Vagina (tissue), 2 donors: ENCODE measurements around the gene UTS2R. TPM values are rescaled to one million over a fixed set of nuclear protein-coding genes. Genes with fewer than 3 reads are reported as not detected.

Source experiments
- DNase-seq, 2 donors: peaks; one replicate each; pipeline ENCODE4 v3.0.0-alpha.2; 2017; ENCODE audit errors: extremely low spot score in 2 of 2
- H3K27ac ChIP-seq: fragments of 200-600 bp; sonication (generic); one replicate; pipeline ENCODE4 v1.5.1; 2019
- H3K27me3 ChIP-seq: fragments of 200-600 bp; sonication (generic); one replicate; pipeline ENCODE4 v1.5.1; 2019
- H3K36me3 ChIP-seq, 2 donors: fragments of 200-600 bp; sonication (generic); one replicate each; pipeline ENCODE4 v1.5.1; 2017 to 2019
- H3K4me1 ChIP-seq: fragments of 200-600 bp; sonication (generic); one replicate; pipeline ENCODE4 v1.5.1; 2019
- H3K4me3 ChIP-seq, 2 donors: fragments of 200-600 bp; sonication (generic); 1 replicate in 1 of 2; 2 replicates in 1 of 2; pipeline ENCODE4 v1.5.1; 2016 to 2019
- H3K9me3 ChIP-seq: fragments of 200-600 bp; sonication (generic); one replicate; pipeline ENCODE4 v1.5.1; 2019
- POLR2A ChIP-seq, 2 donors: fragments of 450-650 bp; IDR thresholded peaks; one replicate each; pipeline ENCODE4 v1.6.1; 2017; ENCODE audit warnings: antibody characterized with exemption in 2 of 2, mild to moderate bottlenecking in 2 of 2, moderate library complexity in 2 of 2
- POLR2AphosphoS5 ChIP-seq, 2 donors: sonication (generic); formaldehyde crosslinking; IDR thresholded peaks; one replicate each; pipeline ENCODE4 v1.9.0; 2017; ENCODE audit warnings: antibody characterized with exemption in 2 of 2, mild to moderate bottlenecking in 2 of 2, low read depth in 1 of 2; ENCODE audit not compliant: insufficient read depth in 1 of 2
- intact Hi-C: fragments of 100-400 bp; cut with DNase I; formaldehyde crosslinking; loops from one replicate; pipeline ENCODE4 v1.15.1; 2023
- total RNA-seq: library from RNA; depleted of rRNA; stranded (reverse); fragments of >200 nt; gene quantifications from one replicate; pipeline ENCODE4 v1.2.3, GENCODE V29; 2016
- TF ChIP-seq, protein P1 (sequence below), 3 experiments: fragments of 450-650 bp in 2 of 3; fragments of 200-600 bp in 1 of 3; sonication (generic) in 1 of 3; IDR thresholded peaks; one replicate each; pipeline ENCODE4 v1.5.1; 2017 to 2019; ENCODE audit warnings: antibody characterized with exemption in 3 of 3, mild to moderate bottlenecking in 2 of 3, moderate library complexity in 2 of 3

Gene UTS2R
- total RNA-seq, 1 donor from 2014 or later: not detected

DNA sequence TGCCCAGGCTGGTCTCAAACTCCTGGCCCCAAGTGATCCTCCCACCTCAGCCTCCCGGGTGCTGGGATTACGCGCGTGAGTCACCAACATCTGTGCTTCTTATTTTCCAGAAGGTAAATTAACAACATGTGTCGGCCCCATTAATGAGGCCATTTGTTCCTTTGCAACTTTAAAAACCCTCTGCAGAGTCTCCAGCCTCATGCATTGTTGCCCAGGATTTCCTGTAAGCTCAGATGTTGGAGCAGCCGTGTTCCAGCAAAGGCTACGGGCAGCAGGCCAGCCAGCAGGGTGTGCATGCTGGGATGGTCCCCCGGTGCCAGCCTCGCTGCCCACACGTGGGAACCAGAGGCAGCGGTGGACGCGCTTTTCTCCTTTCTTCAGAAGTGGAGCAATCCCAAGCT, 27.5 kb downstream of the UTS2R start:
- Histone ChIP-seq H3K9me3 (no peaks in the 10 kb centered on the region), H3K27me3 (no peaks in the 10 kb centered on the region), H3K4me1 (peaks cover 38% of the 10 kb centered on the region), H3K27ac (peak overlapping the region; percentile 79), H3K4me3 (no peak overlapping the region), H3K36me3 (peaks cover 0 to 16% of the 10 kb centered on the region in 2 donors)
- intact Hi-C loops: no loop called here
- TF ChIP-seq POLR2A (IDR thresholded peaks at IDR 0.05): no peak
- TF ChIP-seq POLR2AphosphoS5 (IDR thresholded peaks at IDR 0.05; ENCODE audit: insufficient read depth in 1 of 2, low read depth in 1 of 2): peak in 1 of 2 donors; percentile 82
- TF ChIP-seq, protein P1, sequence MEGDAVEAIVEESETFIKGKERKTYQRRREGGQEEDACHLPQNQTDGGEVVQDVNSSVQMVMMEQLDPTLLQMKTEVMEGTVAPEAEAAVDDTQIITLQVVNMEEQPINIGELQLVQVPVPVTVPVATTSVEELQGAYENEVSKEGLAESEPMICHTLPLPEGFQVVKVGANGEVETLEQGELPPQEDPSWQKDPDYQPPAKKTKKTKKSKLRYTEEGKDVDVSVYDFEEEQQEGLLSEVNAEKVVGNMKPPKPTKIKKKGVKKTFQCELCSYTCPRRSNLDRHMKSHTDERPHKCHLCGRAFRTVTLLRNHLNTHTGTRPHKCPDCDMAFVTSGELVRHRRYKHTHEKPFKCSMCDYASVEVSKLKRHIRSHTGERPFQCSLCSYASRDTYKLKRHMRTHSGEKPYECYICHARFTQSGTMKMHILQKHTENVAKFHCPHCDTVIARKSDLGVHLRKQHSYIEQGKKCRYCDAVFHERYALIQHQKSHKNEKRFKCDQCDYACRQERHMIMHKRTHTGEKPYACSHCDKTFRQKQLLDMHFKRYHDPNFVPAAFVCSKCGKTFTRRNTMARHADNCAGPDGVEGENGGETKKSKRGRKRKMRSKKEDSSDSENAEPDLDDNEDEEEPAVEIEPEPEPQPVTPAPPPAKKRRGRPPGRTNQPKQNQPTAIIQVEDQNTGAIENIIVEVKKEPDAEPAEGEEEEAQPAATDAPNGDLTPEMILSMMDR (IDR thresholded peaks at IDR 0.05): no peak
- no peak for DNase-seq

DNA sequence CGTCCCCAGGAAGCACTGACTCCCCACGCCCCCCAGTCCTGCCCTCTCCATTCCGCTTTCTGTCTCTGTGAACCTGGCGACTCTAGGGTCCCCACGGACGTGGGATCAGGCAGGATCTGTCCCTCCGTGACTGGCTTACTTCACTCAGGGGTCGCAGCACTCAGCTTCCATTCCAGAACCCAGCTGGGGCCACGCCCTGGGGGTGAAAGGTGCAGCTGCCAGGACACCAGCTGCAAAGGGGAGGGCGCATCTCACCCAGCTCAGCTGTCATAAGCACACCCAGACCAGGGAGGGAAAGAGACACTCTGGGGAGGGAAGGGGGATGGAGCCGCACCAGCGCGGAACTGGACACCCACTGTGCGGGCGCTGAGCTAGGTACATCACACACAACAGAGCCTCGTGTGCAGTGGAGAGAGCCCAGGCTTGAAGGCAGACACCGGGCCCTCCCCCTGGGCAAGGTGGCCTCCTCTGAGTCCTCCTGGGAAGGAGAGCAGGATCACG, 28.1 kb downstream of the UTS2R start:
- H3K4me1 ChIP-seq: peaks cover 38% of the 10 kb centered on the region
- intact Hi-C loops: no loop called here
- no peaks in the 10 kb centered on the region for H3K27me3 ChIP-seq
- H3K27ac ChIP-seq: peak overlapping the region; percentile 79
- DNase-seq: no peak
- H3K36me3 ChIP-seq: peaks cover 0 to 20% of the 10 kb centered on the region in 2 donors
- TF ChIP-seq, protein P1 (IDR thresholded peaks at IDR 0.05): no peak
- TF ChIP-seq POLR2A (IDR thresholded peaks at IDR 0.05) (no peak), POLR2AphosphoS5 (IDR thresholded peaks at IDR 0.05; ENCODE audit: insufficient read depth in 1 of 2, low read depth in 1 of 2) (no peak)
- H3K4me3 ChIP-seq: no peak overlapping the region
- no peaks in the 10 kb centered on the region for H3K9me3 ChIP-seq

DNA sequence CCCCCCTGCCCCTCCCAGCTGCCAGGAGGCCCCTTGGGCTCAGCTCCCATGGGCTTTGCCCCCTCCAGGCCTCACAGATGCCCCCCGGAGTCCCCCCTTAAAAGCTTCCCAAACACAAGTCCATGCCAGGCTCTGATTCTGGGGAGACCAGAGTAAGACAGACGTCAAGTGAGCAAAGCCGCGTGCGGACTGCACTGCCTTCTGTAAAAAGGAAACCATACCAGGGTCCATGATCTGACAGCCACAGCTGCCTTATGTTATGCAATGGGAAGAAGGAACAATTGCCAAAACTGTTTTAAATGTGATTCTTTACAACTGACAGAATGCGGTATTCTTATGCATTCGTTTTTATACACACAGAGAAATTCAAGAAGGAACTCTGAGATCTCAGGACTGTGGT, 28.6 kb downstream of the UTS2R start:
- Histone ChIP-seq H3K27ac (peak overlapping the region; percentile 79), H3K27me3 (no peaks in the 10 kb centered on the region), H3K36me3 (peaks cover 0 to 20% of the 10 kb centered on the region in 2 donors), H3K4me1 (peaks cover 38% of the 10 kb centered on the region), H3K9me3 (no peaks in the 10 kb centered on the region), H3K4me3 (no peak overlapping the region)
- DNase-seq: no peak
- intact Hi-C loops: no loop called here
- TF ChIP-seq POLR2A (IDR thresholded peaks at IDR 0.05) (no peak), POLR2AphosphoS5 (IDR thresholded peaks at IDR 0.05; ENCODE audit: insufficient read depth in 1 of 2, low read depth in 1 of 2) (no peak)
- TF ChIP-seq, protein P1 (IDR thresholded peaks at IDR 0.05): no peak

DNA sequence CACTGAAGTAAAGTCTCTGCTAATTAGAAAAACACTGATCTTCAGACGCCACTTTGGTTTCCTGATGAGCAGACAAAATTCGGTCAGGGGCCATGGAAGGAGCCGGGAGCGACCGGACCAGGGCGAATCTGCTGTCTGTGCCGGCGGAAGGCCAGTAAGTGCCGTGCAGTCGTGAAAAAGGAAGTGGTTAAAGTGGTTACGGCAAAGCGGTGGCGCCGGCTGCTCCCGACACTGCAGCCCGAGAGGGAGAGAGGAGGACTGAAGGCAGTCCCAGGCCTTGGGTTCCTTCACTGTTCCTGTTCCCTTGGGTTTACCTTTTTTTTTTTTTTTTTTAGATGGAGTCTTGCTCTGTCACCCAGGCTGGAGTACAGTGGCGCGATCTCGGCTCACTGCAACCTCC, 29.3 kb downstream of the UTS2R start:
- Histone ChIP-seq H3K9me3 (no peaks in the 10 kb centered on the region), H3K4me1 (peaks cover 38% of the 10 kb centered on the region), H3K27me3 (no peaks in the 10 kb centered on the region), H3K36me3 (peaks cover 0 to 20% of the 10 kb centered on the region in 2 donors), H3K4me3 (no peak overlapping the region), H3K27ac (no peak overlapping the region)
- intact Hi-C loops: no loop called here
- DNase-seq: no peak
- no peak for TF ChIP-seq POLR2A (IDR thresholded peaks at IDR 0.05)
- TF ChIP-seq POLR2AphosphoS5 (IDR thresholded peaks at IDR 0.05; ENCODE audit: insufficient read depth in 1 of 2, low read depth in 1 of 2): no peak
- TF ChIP-seq, protein P1 (IDR thresholded peaks at IDR 0.05): no peak

DNA sequence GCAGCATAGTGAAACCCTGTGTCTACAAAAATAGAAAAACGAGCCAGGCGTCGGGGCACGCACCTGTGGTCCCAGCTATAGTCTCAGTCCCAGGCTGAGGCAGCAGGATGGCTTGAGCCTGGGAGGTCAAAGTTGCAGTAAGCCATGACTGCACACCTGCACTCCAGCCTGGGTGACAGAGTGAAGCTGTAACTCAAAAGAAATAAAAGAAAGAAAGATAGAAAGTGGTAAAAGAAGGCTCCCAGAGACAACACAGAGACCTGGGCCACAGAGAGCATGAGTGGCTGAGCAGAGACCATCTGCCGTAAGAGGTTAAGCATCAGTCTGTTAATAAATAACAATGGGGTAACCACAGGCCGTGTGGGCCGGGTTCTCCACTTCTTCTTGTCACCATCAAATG, 31.3 kb downstream of the UTS2R start:
- Histone ChIP-seq H3K36me3 (peaks cover 0 to 20% of the 10 kb centered on the region in 2 donors), H3K27me3 (no peaks in the 10 kb centered on the region), H3K4me1 (peaks cover 27% of the 10 kb centered on the region), H3K4me3 (no peak overlapping the region), H3K27ac (no peak overlapping the region), H3K9me3 (no peaks in the 10 kb centered on the region)
- TF ChIP-seq POLR2AphosphoS5 (IDR thresholded peaks at IDR 0.05; ENCODE audit: insufficient read depth in 1 of 2, low read depth in 1 of 2): no peak
- TF ChIP-seq, protein P1 (IDR thresholded peaks at IDR 0.05): no peak
- no peak for TF ChIP-seq POLR2A (IDR thresholded peaks at IDR 0.05)
- DNase-seq: no peak
- intact Hi-C loops: no loop called here
